K562 (cell line): ENCODE results near the gene TMPRSS6. TPM values are rescaled to one million over a fixed set of nuclear protein-coding genes. Genes with fewer than 3 reads are reported as not detected.

Source experiments
- CREB1 ChIP-seq, 2 experiments: sonication (generic) in 1 of 2; formaldehyde crosslinking in 1 of 2; IDR thresholded peaks; 2 replicates each; pipeline versions ENCODE4 v1.6.1 to v1.8.0; 2012 to 2022; ENCODE audit warnings: inconsistent platforms in 1 of 2, mild to moderate bottlenecking in 1 of 2, missing genetic modification reagents in 1 of 2, moderate library complexity in 1 of 2
- CREM ChIP-seq: IDR thresholded peaks from 2 replicates; pipeline ENCODE4 v1.6.1; 2014; ENCODE audit warnings: antibody characterized with exemption, low read depth
- NR2C2 ChIP-seq, 2 experiments: fragments of 200-800 bp in 1 of 2; sonication (Bioruptor generic) in 1 of 2; sonication (generic) in 1 of 2; formaldehyde crosslinking in 1 of 2; IDR thresholded peaks; 2 replicates each; pipeline versions ENCODE4 v1.6.1 to v1.8.0; 2016 to 2022; ENCODE audit warnings: mild to moderate bottlenecking in 1 of 2, missing compliant biosample characterization in 1 of 2, missing genetic modification characterization in 1 of 2, missing genetic modification reagents in 1 of 2
- ZNF512 ChIP-seq: IDR thresholded peaks from 2 replicates; pipeline ENCODE4 v1.6.1; 2016; ENCODE audit warnings: missing genetic modification characterization, missing compliant biosample characterization
- ZNF639 ChIP-seq, 2 experiments: fragments of 200-800 bp in 1 of 2; sonication (Bioruptor generic) in 1 of 2; sonication (generic) in 1 of 2; formaldehyde crosslinking in 1 of 2; IDR thresholded peaks in 1 of 2; conservative IDR thresholded peaks in 1 of 2; 2 replicates each; pipeline versions ENCODE4 v1.5.0 to v1.6.1; 2016 to 2020; ENCODE audit warnings: missing compliant biosample characterization in 1 of 2, missing genetic modification characterization in 1 of 2, missing genetic modification reagents in 1 of 2
- polyA plus RNA-seq, 8 experiments: library from polyadenylated mRNA; depleted of rRNA in 4 of 8; stranded (reverse) in 5 of 8; unstranded in 3 of 8; fragments of >200 nt; fragmentation: Nextera tagmentation in 2 of 8; fragmentation: Illumina TruSeq in 1 of 8; extraction: Ambion mirVana in 2 of 8; extraction: Trizol in 1 of 8; gene quantifications; 2 replicates each; pipeline versions ENCODE4 v1.2.1 to v1.2.3, GENCODE V29; 2011 to 2014; ENCODE audit warnings: inconsistent platforms in 1 of 8, missing spikeins in 1 of 8
- total RNA-seq, 7 experiments: library from RNA; depleted of rRNA in 6 of 7; stranded (reverse); fragments of >200 nt in 6 of 7; fragmentation: Illumina TruSeq in 2 of 7; extraction: Trizol in 2 of 7; gene quantifications; 2 replicates each; pipeline versions ENCODE4 v1.2.1 to v1.2.3, GENCODE V29; 2011 to 2021; ENCODE audit warnings: low replicate concordance in 1 of 7
- TF ChIP-seq, protein P1 (sequence below): fragments of 250-450 bp; sonication (Bioruptor Pico); IDR thresholded peaks from 2 replicates; pipeline ENCODE4 v1.4.0; 2020; ENCODE audit warnings: mild to moderate bottlenecking, moderate library complexity

TMPRSS6 gene
- total and polyA plus RNA-seq, 9 of the 15 experiments (the other 6 are each of a cell fraction or from before 2014, with no cell fraction given), result 0.03 TPM; not detected in 8

GRCh38 chr22:37079668-37080171 lies 29.8 kb downstream of the TMPRSS6 start (continued):
- TF ChIP-seq, protein P1, sequence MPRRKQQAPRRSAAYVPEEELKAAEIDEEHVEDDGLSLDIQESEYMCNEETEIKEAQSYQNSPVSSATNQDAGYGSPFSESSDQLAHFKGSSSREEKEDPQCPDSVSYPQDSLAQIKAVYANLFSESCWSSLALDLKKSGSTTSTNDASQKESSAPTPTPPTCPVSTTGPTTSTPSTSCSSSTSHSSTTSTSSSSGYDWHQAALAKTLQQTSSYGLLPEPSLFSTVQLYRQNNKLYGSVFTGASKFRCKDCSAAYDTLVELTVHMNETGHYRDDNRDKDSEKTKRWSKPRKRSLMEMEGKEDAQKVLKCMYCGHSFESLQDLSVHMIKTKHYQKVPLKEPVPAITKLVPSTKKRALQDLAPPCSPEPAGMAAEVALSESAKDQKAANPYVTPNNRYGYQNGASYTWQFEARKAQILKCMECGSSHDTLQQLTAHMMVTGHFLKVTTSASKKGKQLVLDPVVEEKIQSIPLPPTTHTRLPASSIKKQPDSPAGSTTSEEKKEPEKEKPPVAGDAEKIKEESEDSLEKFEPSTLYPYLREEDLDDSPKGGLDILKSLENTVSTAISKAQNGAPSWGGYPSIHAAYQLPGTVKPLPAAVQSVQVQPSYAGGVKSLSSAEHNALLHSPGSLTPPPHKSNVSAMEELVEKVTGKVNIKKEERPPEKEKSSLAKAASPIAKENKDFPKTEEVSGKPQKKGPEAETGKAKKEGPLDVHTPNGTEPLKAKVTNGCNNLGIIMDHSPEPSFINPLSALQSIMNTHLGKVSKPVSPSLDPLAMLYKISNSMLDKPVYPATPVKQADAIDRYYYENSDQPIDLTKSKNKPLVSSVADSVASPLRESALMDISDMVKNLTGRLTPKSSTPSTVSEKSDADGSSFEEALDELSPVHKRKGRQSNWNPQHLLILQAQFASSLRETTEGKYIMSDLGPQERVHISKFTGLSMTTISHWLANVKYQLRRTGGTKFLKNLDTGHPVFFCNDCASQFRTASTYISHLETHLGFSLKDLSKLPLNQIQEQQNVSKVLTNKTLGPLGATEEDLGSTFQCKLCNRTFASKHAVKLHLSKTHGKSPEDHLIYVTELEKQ (CRISPR knock-in tag), result no peak
- TF ChIP-seq ZNF512 (tag) (no peak), CREM (peak; percentile 85), CREB1 (IDR thresholded peaks at IDR 0.05) (peak; percentile 35; the same call in 1 of the 2 replicates), CREB1 (CRISPR knock-in tag; IDR thresholded peaks at IDR 0.05) (peak; percentile 67), NR2C2 (CRISPR knock-in tag; IDR thresholded peaks at IDR 0.05) (no peak), NR2C2 (tag; IDR thresholded peaks at IDR 0.05) (peak; percentile 39; the same call in 1 of the 2 replicates), ZNF639 (CRISPR knock-in tag; conservative IDR thresholded peaks at IDR 0.05 in 1 of 2, IDR thresholded peaks at IDR 0.05 in 1 of 2) (0 out of 4 replicates have a peak, but pooled peaks of 1 of the 2 experiments have one; percentile 19)
